PC-9 (cell line): ENCODE data around the gene CHST2. TPM values are rescaled to one million over a fixed set of nuclear protein-coding genes. Genes with fewer than 3 reads are reported as not detected.

Experiments used
- BruUV-seq: library from RNA; stranded (reverse); fragments of 400-500 nt; replicated peaks from 2 replicates; lab custom pipeline; 2021; lab: Mats Ljungman, UMichigan
- CTCF ChIA-PET: fragments of 300-600 bp; sonication (Branson Sonifier 250); formaldehyde crosslinking; loops from one replicate; lab custom pipeline; 2022; ENCODE audit warnings: antibody characterized with exemption; lab: Charles Lee
- POLR2A ChIA-PET: fragments of 300-600 bp; sonication (Branson Sonifier 250); formaldehyde crosslinking; loops from one replicate; lab custom pipeline; 2022; ENCODE audit warnings: antibody characterized with exemption; ENCODE audit not compliant: unreplicated experiment; lab: Charles Lee
- DNase-seq, 2 experiments: peaks; one replicate each; pipeline versions ENCODE4 v3.0.0 to v3.0.0-alpha.2; 2015 to 2022; ENCODE audit warnings: mixed read lengths in 1 of 2
- H2AFZ ChIP-seq: fragments of 200-600 bp; sonication (generic); 2 replicates; pipeline ENCODE4 v1.8.1; 2017; ENCODE audit warnings: antibody characterized with exemption
- H3F3A ChIP-seq: fragments of 200-600 bp; sonication (generic); 2 replicates; pipeline ENCODE4 v1.8.1; 2017; ENCODE audit warnings: antibody characterized with exemption, mild to moderate bottlenecking, low read depth; ENCODE audit not compliant: insufficient read depth
- H3K27ac ChIP-seq: fragments of 200-600 bp; sonication (generic); 2 replicates; pipeline ENCODE4 v1.6.1; 2016; ENCODE audit warnings: mixed run types
- H3K27me3 ChIP-seq: fragments of 200-600 bp; sonication (generic); 2 replicates; pipeline ENCODE4 v1.6.1; 2016; ENCODE audit warnings: low read depth, mixed run types; ENCODE audit not compliant: insufficient read depth
- H3K36me3 ChIP-seq: fragments of 200-600 bp; sonication (generic); 2 replicates; pipeline ENCODE4 v1.6.1; 2016; ENCODE audit warnings: low read depth, mixed run types
- H3K4me1 ChIP-seq: fragments of 200-600 bp; sonication (generic); replicated peaks from 2 replicates; pipeline ENCODE4 v1.6.1; 2016; ENCODE audit warnings: mixed run types; ENCODE audit not compliant: insufficient read depth
- H3K4me2 ChIP-seq: fragments of 200-600 bp; sonication (generic); 2 replicates; pipeline ENCODE4 v1.6.1; 2017; ENCODE audit warnings: mixed run types
- H3K4me3 ChIP-seq: fragments of 200-600 bp; sonication (generic); 2 replicates; pipeline ENCODE4 v1.6.1; 2016; ENCODE audit warnings: mixed run types
- H3K79me2 ChIP-seq: fragments of 200-600 bp; sonication (generic); 2 replicates; pipeline ENCODE4 v1.6.1; 2017; ENCODE audit warnings: low read depth, mixed run types
- H3K9me2 ChIP-seq: fragments of 200-600 bp; sonication (generic); 2 replicates; pipeline ENCODE4 v1.8.1; 2017; ENCODE audit warnings: mild to moderate bottlenecking; ENCODE audit not compliant: insufficient read depth
- H3K9me3 ChIP-seq: fragments of 200-600 bp; sonication (generic); 2 replicates; pipeline ENCODE4 v1.8.1; 2016; ENCODE audit warnings: low read depth; ENCODE audit not compliant: insufficient read depth
- H4K20me1 ChIP-seq: fragments of 200-600 bp; sonication (generic); 2 replicates; pipeline ENCODE4 v1.8.1; 2017; ENCODE audit not compliant: insufficient read depth
- EZH2 ChIP-seq: fragments of 200-600 bp; sonication (generic); IDR thresholded peaks from 2 replicates; pipeline ENCODE4 v1.8.0; 2017; ENCODE audit warnings: antibody characterized with exemption, low read depth
- intact Hi-C: fragments of 100-400 bp; cut with micrococcal nuclease; formaldehyde crosslinking; loops from one replicate; pipeline ENCODE4 v1.10.0; 2022; ENCODE audit not compliant: unreplicated experiment
- total RNA-seq: library from RNA; stranded (reverse); gene quantifications from 2 replicates; pipeline ENCODE4 v1.2.3, GENCODE V29; 2021
- TF ChIP-seq, protein P1 (sequence below): fragments of 200-600 bp; sonication (generic); conservative IDR thresholded peaks from 2 replicates; pipeline ENCODE4 v1.6.1; 2017; ENCODE audit warnings: mixed run types, antibody characterized with exemption, mild to moderate bottlenecking, moderate library complexity

The CHST2 gene
- total RNA-seq, 1 experiment from 2014 or later, result 0.15 TPM

DNA sequence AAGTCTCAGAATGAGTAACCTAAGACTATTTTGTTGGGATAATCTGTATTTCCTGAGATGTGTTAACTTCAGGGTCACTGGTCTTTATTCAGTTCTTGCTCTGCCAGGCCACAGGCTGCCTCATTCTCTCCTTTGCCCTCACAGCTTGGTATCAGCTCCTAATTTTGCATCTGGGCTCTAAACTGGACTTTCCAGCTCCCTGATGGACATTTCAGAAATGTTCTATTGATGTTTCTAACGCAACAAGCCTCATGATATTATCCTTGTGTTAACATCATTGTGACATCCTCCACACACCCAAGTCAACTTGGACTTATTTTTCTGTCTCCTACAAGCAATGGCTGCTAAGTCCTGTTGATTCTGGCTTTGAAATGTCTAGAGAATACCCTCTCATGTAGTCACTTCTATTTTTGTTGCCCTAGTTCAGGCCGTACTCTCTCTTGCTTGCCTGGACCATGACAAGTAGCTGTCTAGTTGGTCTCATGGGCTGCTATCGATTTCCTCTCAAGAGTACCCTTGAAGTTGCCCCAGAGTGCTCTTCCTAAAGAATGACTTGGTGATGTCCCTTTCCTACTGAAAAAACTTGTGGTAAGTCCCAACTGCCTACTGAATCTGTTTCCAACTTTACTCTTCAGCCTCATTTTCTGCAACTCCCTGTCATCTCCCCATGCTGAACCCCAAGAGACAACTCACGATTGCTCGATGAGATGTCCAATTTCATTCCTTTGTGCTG is 52.7 kb downstream of the CHST2 start:
- Histone ChIP-seq H3K4me2 (no peak overlapping the region), H3K9me2 (no peaks in the 10 kb centered on the region), H3K27ac (no peak overlapping the region), H3K9me3 (no peaks in the 10 kb centered on the region), H3K27me3 (no peaks in the 10 kb centered on the region), H3K79me2 (no peaks in the 10 kb centered on the region), H3K36me3 (no peaks in the 10 kb centered on the region), H2AFZ (no peak overlapping the region), H3F3A (no peaks in the 10 kb centered on the region), H4K20me1 (no peaks in the 10 kb centered on the region), H3K4me3 (no peak overlapping the region), H3K4me1 (no peaks in the 10 kb centered on the region)
- intact Hi-C loops, result no loop called here
- TF ChIP-seq EZH2, result no peak
- TF ChIP-seq, protein P1, sequence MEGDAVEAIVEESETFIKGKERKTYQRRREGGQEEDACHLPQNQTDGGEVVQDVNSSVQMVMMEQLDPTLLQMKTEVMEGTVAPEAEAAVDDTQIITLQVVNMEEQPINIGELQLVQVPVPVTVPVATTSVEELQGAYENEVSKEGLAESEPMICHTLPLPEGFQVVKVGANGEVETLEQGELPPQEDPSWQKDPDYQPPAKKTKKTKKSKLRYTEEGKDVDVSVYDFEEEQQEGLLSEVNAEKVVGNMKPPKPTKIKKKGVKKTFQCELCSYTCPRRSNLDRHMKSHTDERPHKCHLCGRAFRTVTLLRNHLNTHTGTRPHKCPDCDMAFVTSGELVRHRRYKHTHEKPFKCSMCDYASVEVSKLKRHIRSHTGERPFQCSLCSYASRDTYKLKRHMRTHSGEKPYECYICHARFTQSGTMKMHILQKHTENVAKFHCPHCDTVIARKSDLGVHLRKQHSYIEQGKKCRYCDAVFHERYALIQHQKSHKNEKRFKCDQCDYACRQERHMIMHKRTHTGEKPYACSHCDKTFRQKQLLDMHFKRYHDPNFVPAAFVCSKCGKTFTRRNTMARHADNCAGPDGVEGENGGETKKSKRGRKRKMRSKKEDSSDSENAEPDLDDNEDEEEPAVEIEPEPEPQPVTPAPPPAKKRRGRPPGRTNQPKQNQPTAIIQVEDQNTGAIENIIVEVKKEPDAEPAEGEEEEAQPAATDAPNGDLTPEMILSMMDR, result no peak
- no TSS peak for BruUV-seq
- ChIA-PET POLR2A (no interaction called here), CTCF (no interaction called here)
- DNase-seq, result no peak

DNA sequence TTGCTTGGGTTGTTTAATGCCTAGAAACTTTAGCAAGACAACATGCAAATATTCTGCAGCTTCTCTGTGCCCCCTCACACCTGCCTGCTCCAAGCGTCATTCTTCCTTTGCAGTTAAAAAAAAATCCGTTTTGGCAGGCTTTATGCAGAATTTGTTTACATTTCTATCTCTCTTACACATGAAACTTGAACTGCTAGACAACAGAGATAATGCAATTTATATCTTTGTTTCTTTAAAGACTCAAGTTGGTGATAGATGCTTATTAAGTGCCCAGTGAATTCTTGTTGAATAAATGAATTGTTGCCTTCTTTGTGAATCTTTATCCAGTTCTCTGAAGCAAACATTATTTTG is 53.2 kb downstream of the CHST2 start:
- Histone ChIP-seq H3F3A (no peaks in the 10 kb centered on the region), H2AFZ (no peak overlapping the region), H3K27me3 (no peaks in the 10 kb centered on the region), H4K20me1 (no peaks in the 10 kb centered on the region), H3K4me3 (no peak overlapping the region), H3K9me3 (no peaks in the 10 kb centered on the region), H3K4me2 (no peak overlapping the region), H3K9me2 (no peaks in the 10 kb centered on the region), H3K27ac (no peak overlapping the region), H3K79me2 (no peaks in the 10 kb centered on the region), H3K36me3 (no peaks in the 10 kb centered on the region), H3K4me1 (no peaks in the 10 kb centered on the region)
- no peak for DNase-seq
- ChIA-PET POLR2A (no interaction called here), CTCF (no interaction called here)
- intact Hi-C loops, result no loop called here
- no TSS peak for BruUV-seq
- no peak for TF ChIP-seq EZH2
- TF ChIP-seq, protein P1, result no peak

DNA sequence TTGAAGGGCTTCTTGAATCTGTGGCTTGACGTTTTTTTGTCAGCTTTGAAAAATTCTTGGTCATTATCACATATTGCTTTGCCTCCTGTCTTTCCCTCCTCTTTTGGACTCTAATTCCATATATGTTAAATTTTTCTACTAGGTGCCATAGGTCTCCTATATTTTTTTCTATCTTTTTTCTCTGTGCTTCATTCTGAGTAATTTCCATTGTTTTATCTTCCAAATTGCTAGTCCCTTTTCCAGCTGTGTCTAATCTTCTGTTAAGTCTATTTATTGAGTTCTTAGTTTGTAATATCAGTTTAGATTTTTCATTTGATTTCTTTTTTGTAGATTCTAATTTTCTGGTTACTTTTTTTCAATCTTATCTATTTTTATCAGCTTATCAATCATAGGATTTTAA is 53.7 kb downstream of the CHST2 start:
- Histone ChIP-seq H3K4me3 (no peak overlapping the region), H3K9me3 (no peaks in the 10 kb centered on the region), H3F3A (no peaks in the 10 kb centered on the region), H3K27me3 (no peaks in the 10 kb centered on the region), H2AFZ (no peak overlapping the region), H3K4me1 (no peaks in the 10 kb centered on the region), H3K79me2 (no peaks in the 10 kb centered on the region), H3K36me3 (no peaks in the 10 kb centered on the region), H3K4me2 (no peak overlapping the region), H3K27ac (no peak overlapping the region), H4K20me1 (no peaks in the 10 kb centered on the region), H3K9me2 (no peaks in the 10 kb centered on the region)
- no peak for DNase-seq
- TF ChIP-seq, protein P1, result no peak
- TF ChIP-seq EZH2, result no peak
- CTCF ChIA-PET, result no interaction called here
- POLR2A ChIA-PET, result no interaction called here
- no TSS peak for BruUV-seq
- intact Hi-C loops, result no loop called here

Other genes starting within 250 kb of the CHST2 start
- gene PCOLCE2, start 230.7 kb upstream of the CHST2 start, total RNA-seq, result 1.5 and 2.5 TPM in 2 replicates
- not detected in 2 replicates for gene PAQR9, start 156.1 kb upstream of the CHST2 start, total RNA-seq
- gene U2SURP, start 118.2 kb upstream of the CHST2 start, total RNA-seq, result 104 and 126 TPM in 2 replicates